Dendritic cell treated with granulocyte-macrophage colony-stimulating factor and Interleukin-4, amounts not matched to agents 40 ng/mL and 50 ng/mL, for 4 days (primary cell): ENCODE results near the gene PCMTD2.
"Not testable (repeated sequence)": the region's sequence is repeated elsewhere in the genome, so short reads cannot be mapped to it uniquely, and the experiment has no call there.

Experiments used
- H3K27ac Mint-ChIP-seq: one replicate; pipeline ENCODE4 v1.8.0; 2022; ENCODE audit warnings: mild to moderate bottlenecking, mixed read lengths
- H3K27me3 Mint-ChIP-seq: one replicate; pipeline ENCODE4 v1.8.0; 2022; ENCODE audit warnings: mild to moderate bottlenecking, mixed read lengths
- H3K36me3 Mint-ChIP-seq: one replicate; pipeline ENCODE4 v1.8.0; 2022; ENCODE audit warnings: low read depth, mixed read lengths
- H3K4me1 Mint-ChIP-seq: one replicate; pipeline ENCODE4 v1.8.0; 2022; ENCODE audit warnings: low read depth, mixed read lengths
- H3K4me3 Mint-ChIP-seq: one replicate; pipeline ENCODE4 v1.8.0; 2022; ENCODE audit warnings: mild to moderate bottlenecking, moderate library complexity, mixed read lengths
- H3K9me3 Mint-ChIP-seq: one replicate; pipeline ENCODE4 v1.8.0; 2022; ENCODE audit warnings: mixed read lengths
- intact Hi-C: fragments of 100-400 bp; cut with micrococcal nuclease; formaldehyde crosslinking; loops from one replicate; pipeline ENCODE4 v1.15.0; 2022

PCMTD2 gene

GRCh38 chr20:64229507-64230061 is 26.0 kb upstream of the PCMTD2 start:
- H3K36me3 Mint-ChIP-seq = no peaks in the 10 kb centered on the region
- H3K4me1 Mint-ChIP-seq = no peaks in the 10 kb centered on the region
- H3K27ac Mint-ChIP-seq = no peak overlapping the region
- no peaks in the 10 kb centered on the region for H3K9me3 Mint-ChIP-seq
- intact Hi-C loops = no loop called here
- H3K27me3 Mint-ChIP-seq = peaks cover 2% of the 10 kb centered on the region
- no peak overlapping the region for H3K4me3 Mint-ChIP-seq

GRCh38 chr20:64230461-64231145 is 24.9 kb upstream of the PCMTD2 start:
- Mint-ChIP-seq H3K4me1 (no peaks in the 10 kb centered on the region), H3K9me3 (no peaks in the 10 kb centered on the region), H3K27ac (no peak overlapping the region), H3K27me3 (peaks cover 2% of the 10 kb centered on the region), H3K36me3 (no peaks in the 10 kb centered on the region), H3K4me3 (no peak overlapping the region)
- intact Hi-C loops = no loop called here

GRCh38 chr20:64231621-64232550 is 23.7 kb upstream of the PCMTD2 start:
- Mint-ChIP-seq H3K27ac (no peak overlapping the region), H3K4me3 (no peak overlapping the region), H3K9me3 (no peaks in the 10 kb centered on the region), H3K36me3 (no peaks in the 10 kb centered on the region), H3K4me1 (no peaks in the 10 kb centered on the region), H3K27me3 (peaks cover 2% of the 10 kb centered on the region)
- intact Hi-C loops = no loop called here

GRCh38 chr20:64232794-64233193 is 22.8 kb upstream of the PCMTD2 start:
- Mint-ChIP-seq H3K4me1 (no peaks in the 10 kb centered on the region), H3K36me3 (no peaks in the 10 kb centered on the region), H3K27ac (no peak overlapping the region), H3K27me3 (peaks cover 2% of the 10 kb centered on the region), H3K9me3 (no peaks in the 10 kb centered on the region), H3K4me3 (no peak overlapping the region)
- intact Hi-C loops = no loop called here

GRCh38 chr20:64233725-64234124 is 21.8 kb upstream of the PCMTD2 start:
- Mint-ChIP-seq H3K27ac (no peak overlapping the region), H3K9me3 (no peaks in the 10 kb centered on the region), H3K27me3 (peaks cover 2% of the 10 kb centered on the region), H3K4me3 (no peak overlapping the region), H3K4me1 (no peaks in the 10 kb centered on the region), H3K36me3 (no peaks in the 10 kb centered on the region)
- intact Hi-C loops = no loop called here

GRCh38 chr20:64234291-64234791 is 21.2 kb upstream of the PCMTD2 start:
- no peaks in the 10 kb centered on the region for H3K36me3 Mint-ChIP-seq
- H3K27ac Mint-ChIP-seq = no peak overlapping the region
- intact Hi-C loops = no loop called here
- no peaks in the 10 kb centered on the region for H3K9me3 Mint-ChIP-seq
- H3K27me3 Mint-ChIP-seq = peaks cover 2% of the 10 kb centered on the region
- no peak overlapping the region for H3K4me3 Mint-ChIP-seq
- no peaks in the 10 kb centered on the region for H3K4me1 Mint-ChIP-seq

GRCh38 chr20:64234921-64235565 is 20.5 kb upstream of the PCMTD2 start:
- H3K4me1 Mint-ChIP-seq, H3K36me3 Mint-ChIP-seq, H3K9me3 Mint-ChIP-seq, H3K27ac Mint-ChIP-seq, H3K27me3 Mint-ChIP-seq, H3K4me3 Mint-ChIP-seq, intact Hi-C loops: not testable (repeated sequence)

- Mint-ChIP-seq H3K27ac (no peak overlapping the region), H3K4me3 (no peak overlapping the region), H3K36me3 (no peaks in the 10 kb centered on the region), H3K4me1 (no peaks in the 10 kb centered on the region), H3K9me3 (no peaks in the 10 kb centered on the region), H3K27me3 (peaks cover 2% of the 10 kb centered on the region)
- intact Hi-C loops = no loop called here
Measured at GRCh38 chr20:64236137-64237088, 19.1 kb upstream of the PCMTD2 start.

GRCh38 chr20:64237316-64237715 is 18.2 kb upstream of the PCMTD2 start:
- no peaks in the 10 kb centered on the region for H3K9me3 Mint-ChIP-seq
- H3K27ac Mint-ChIP-seq = no peak overlapping the region
- no peak overlapping the region for H3K4me3 Mint-ChIP-seq
- no peaks in the 10 kb centered on the region for H3K4me1 Mint-ChIP-seq
- H3K27me3 Mint-ChIP-seq = peaks cover 7% of the 10 kb centered on the region
- no peaks in the 10 kb centered on the region for H3K36me3 Mint-ChIP-seq
- intact Hi-C loops = no loop called here

GRCh38 chr20:64238115-64238825 is 17.3 kb upstream of the PCMTD2 start:
- H3K27ac Mint-ChIP-seq = no peak overlapping the region
- H3K36me3 Mint-ChIP-seq = no peaks in the 10 kb centered on the region
- intact Hi-C loops = no loop called here
- H3K27me3 Mint-ChIP-seq = peaks cover 10% of the 10 kb centered on the region
- no peak overlapping the region for H3K4me3 Mint-ChIP-seq
- no peaks in the 10 kb centered on the region for H3K9me3 Mint-ChIP-seq
- no peaks in the 10 kb centered on the region for H3K4me1 Mint-ChIP-seq

- peaks cover 9% of the 10 kb centered on the region for H3K27me3 Mint-ChIP-seq
- intact Hi-C loops = no loop called here
- H3K36me3 Mint-ChIP-seq = no peaks in the 10 kb centered on the region
- H3K4me1 Mint-ChIP-seq = no peaks in the 10 kb centered on the region
- H3K9me3 Mint-ChIP-seq = no peaks in the 10 kb centered on the region
- H3K27ac Mint-ChIP-seq = no peak overlapping the region
- no peak overlapping the region for H3K4me3 Mint-ChIP-seq
Measured at GRCh38 chr20:64238851-64239387, 16.6 kb upstream of the PCMTD2 start.

GRCh38 chr20:64239449-64240242 is 15.9 kb upstream of the PCMTD2 start:
- intact Hi-C loops = no loop called here
- Mint-ChIP-seq H3K27ac (no peak overlapping the region), H3K9me3 (no peaks in the 10 kb centered on the region), H3K4me3 (no peak overlapping the region), H3K27me3 (peaks cover 13% of the 10 kb centered on the region), H3K4me1 (no peaks in the 10 kb centered on the region), H3K36me3 (no peaks in the 10 kb centered on the region)
